Suprapubic skin (tissue), 3 donors: ENCODE results near the gene SLC30A1.

Experiments
- POLR2A ChIP-seq, 2 donors: fragments of 450-650 bp; IDR thresholded peaks; one replicate each; pipeline ENCODE4 v1.6.1; 2017; ENCODE audit warnings: antibody characterized with exemption in 2 of 2, mild to moderate bottlenecking in 2 of 2, moderate library complexity in 2 of 2
- TF ChIP-seq, protein P1 (sequence below), 2 donors: fragments of 200-600 bp in 1 of 2; fragments of 450-650 bp in 1 of 2; sonication (generic) in 1 of 2; IDR thresholded peaks; one replicate each; pipeline ENCODE4 v1.5.1; 2016 to 2019; ENCODE audit warnings: antibody characterized with exemption in 2 of 2, mild to moderate bottlenecking in 1 of 2, moderate library complexity in 1 of 2

DNA sequence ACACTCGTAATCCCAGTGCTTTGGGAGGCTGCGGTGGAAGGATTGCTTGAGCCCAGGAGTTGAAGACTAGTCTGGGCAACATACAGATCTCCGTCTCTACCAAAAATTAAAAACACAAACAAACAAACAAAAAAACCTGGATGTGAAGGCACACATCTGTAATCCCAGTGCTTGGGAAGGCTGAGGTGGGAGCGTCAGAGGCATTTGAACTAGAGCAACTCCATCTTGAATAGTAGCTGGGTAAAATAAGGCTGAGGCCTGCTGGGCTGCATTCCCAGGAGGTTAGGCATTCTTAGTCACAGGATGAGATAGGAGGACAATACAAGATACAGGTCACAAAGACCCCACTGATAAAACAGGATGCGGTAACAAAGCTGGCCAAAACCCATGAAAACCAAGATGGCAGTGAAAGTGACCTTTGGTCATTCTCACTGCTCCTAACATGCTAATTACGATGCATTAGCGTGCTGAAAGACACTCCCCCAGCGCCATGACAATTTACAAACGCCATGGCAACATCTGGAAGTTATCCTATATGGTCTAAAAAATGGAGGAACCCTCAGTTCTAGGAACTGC lies 53.8 kb downstream of the SLC30A1 start:
- TF ChIP-seq, protein P1, sequence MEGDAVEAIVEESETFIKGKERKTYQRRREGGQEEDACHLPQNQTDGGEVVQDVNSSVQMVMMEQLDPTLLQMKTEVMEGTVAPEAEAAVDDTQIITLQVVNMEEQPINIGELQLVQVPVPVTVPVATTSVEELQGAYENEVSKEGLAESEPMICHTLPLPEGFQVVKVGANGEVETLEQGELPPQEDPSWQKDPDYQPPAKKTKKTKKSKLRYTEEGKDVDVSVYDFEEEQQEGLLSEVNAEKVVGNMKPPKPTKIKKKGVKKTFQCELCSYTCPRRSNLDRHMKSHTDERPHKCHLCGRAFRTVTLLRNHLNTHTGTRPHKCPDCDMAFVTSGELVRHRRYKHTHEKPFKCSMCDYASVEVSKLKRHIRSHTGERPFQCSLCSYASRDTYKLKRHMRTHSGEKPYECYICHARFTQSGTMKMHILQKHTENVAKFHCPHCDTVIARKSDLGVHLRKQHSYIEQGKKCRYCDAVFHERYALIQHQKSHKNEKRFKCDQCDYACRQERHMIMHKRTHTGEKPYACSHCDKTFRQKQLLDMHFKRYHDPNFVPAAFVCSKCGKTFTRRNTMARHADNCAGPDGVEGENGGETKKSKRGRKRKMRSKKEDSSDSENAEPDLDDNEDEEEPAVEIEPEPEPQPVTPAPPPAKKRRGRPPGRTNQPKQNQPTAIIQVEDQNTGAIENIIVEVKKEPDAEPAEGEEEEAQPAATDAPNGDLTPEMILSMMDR (IDR thresholded peaks at IDR 0.05) = no peak
- no peak for TF ChIP-seq POLR2A (IDR thresholded peaks at IDR 0.05)
